Activated naive CD4-positive, alpha-beta T cell treated with anti-CD3 and anti-CD28 coated beads, Interleukin-2, amount 10 ng/mL, durations not matched to agents 7 days and 5 days (primary cell): Measurements from ENCODE around the gene SLFN5.
A peak's percentile ranks its signal among the peaks of the same experiment; 100 is the strongest.
"Not testable (repeated sequence)": the region's sequence is repeated elsewhere in the genome, so short reads cannot be mapped to it uniquely, and the experiment has no call there.

Source experiments
- CTCF ChIA-PET: fragments of 350-600 bp; sonication (Branson Sonifier 250); formaldehyde crosslinking; loops from one replicate; lab custom pipeline; 2021; ENCODE audit warnings: antibody characterized with exemption; lab: Charles Lee
- DNase-seq: peaks from one replicate; pipeline ENCODE4 v3.0.0-alpha.2; 2020
- H3K27ac Mint-ChIP-seq: one replicate; pipeline ENCODE4 v1.8.0; 2021; ENCODE audit warnings: mild to moderate bottlenecking, moderate library complexity, mixed read lengths
- H3K27me3 Mint-ChIP-seq: one replicate; pipeline ENCODE4 v1.8.0; 2021; ENCODE audit warnings: mild to moderate bottlenecking, mixed read lengths
- H3K36me3 Mint-ChIP-seq: one replicate; pipeline ENCODE4 v1.8.0; 2021; ENCODE audit warnings: mixed read lengths
- H3K4me1 Mint-ChIP-seq: one replicate; pipeline ENCODE4 v1.8.0; 2021; ENCODE audit warnings: mixed read lengths
- H3K4me3 Mint-ChIP-seq: one replicate; pipeline ENCODE4 v1.8.0; 2021; ENCODE audit warnings: mild to moderate bottlenecking, moderate library complexity, mixed read lengths
- H3K9me3 Mint-ChIP-seq: one replicate; pipeline ENCODE4 v1.8.0; 2021; ENCODE audit warnings: mixed read lengths

Gene SLFN5

DNA sequence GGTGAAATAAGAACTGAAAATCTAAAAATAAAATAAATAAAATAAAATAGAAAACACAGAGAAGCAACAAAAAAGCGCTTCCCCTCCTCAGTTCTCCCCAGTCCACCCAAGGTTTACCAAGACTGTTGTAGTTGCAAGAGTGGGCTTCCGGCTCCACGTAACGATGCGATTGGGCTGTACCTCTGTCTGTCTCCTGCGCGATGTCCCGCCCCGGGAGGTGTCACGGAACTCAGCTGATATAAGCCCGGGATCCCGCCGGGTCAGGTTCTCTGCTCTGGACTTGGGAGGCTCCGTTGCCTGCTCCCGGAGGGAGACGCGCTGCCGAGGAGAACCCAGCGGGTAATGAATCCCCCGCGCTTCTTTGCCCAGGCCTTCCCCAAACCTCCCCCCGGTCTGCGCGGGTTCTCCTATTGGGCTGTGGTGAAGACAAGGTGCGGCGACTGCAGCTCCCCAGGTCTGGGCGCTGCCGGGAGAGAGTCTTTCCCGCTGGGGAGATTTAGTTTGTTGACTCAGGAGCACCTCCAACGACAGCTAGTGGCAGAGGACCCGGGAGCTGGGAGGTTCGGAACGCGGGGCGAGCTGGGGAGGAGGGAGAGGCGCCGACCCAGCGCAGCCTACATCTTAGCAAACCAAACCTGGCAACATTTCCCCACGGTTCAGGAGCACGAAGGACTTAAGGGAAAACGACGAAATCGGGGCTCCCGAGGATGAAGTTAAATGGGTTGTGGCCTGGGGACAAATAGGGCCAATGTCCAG is at the start of gene SLFN5:
TSS of gene SLFN5 (plus strand) at position 268 of the 756 bp plus-strand sequence. CDS start 15,619 bp downstream, outside the sequence.
- Mint-ChIP-seq H3K27me3 (peaks cover 4% of the 10 kb centered on the region), H3K4me1 (peaks cover 59% of the 10 kb centered on the region), H3K36me3 (peaks cover 71% of the 10 kb centered on the region), H3K4me3 (peak within 1 kb of the TSS; percentile 91), H3K27ac (peak within 1 kb of the TSS; percentile 99), H3K9me3 (no peaks in the 10 kb centered on the region)
- DNase-seq, result peak; percentile 96
- CTCF ChIA-PET, result interaction anchor here (0.6 to 5.8 kb wide), 6 partner anchors 29 to 371 kb away, joined by 3 to 49 read pairs (median 4); partner anchors contain the start of genes NLE1 and SLFN12L

DNA sequence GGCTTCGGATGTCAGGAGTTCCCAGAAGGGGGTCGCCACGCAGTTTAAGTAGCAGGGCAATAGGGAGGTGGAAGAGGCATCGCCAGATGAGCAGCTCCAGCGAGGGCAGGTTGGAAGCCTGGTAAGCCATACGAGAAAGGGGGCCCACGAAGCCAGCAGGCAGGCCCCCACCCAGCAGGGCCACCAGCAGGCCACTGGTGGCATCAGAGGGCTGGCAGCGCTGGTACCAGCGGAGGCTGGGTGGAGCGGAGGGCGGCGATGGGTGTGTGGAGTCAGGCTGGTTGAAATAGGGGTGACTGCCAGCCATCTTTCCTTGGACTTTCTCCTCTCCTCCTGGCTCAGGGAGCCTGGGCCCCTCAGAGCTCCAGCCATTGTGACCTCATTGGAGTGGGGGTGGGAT is 48.9 kb upstream of the SLFN5 start, which contains the start of gene SLC35G3:
TSS of gene SLC35G3 (minus strand) at position 393 of the 400 bp plus-strand sequence. CDS start at position 307, 86 bp downstream.
- H3K4me1 Mint-ChIP-seq, result peaks cover 23% of the 10 kb centered on the region
- H3K27me3 Mint-ChIP-seq, H3K4me3 Mint-ChIP-seq: not testable (repeated sequence)

DNA sequence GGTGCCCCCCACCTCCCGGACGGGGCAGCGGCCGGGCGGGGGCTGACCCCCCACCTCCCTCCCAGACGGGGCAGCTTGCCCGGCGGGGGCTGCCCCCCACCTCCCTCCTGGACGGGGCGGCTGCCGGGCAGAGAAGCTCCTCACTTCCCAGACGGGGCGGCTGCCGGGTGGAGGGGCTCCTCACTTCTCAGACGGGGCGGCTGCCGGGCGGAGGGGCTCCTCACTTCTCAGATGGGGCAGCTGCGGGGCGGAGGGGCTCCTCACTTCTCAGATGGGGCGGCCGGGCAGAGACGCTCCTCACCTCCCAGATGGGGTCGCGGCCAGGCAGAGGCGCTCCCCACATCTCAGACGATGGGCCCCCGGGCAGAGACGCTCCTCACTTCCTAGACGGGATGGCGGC is 47.8 kb upstream of the SLFN5 start:
- H3K4me3 Mint-ChIP-seq, H3K27me3 Mint-ChIP-seq, CTCF ChIA-PET, DNase-seq, H3K27ac Mint-ChIP-seq: not testable (repeated sequence)
- H3K4me1 Mint-ChIP-seq, result peaks cover 15% of the 10 kb centered on the region
- H3K9me3 Mint-ChIP-seq, result peaks cover 18% of the 10 kb centered on the region
- H3K36me3 Mint-ChIP-seq, result peaks cover 29% of the 10 kb centered on the region

More for the DNA sequence above, 48.9 kb upstream of the SLFN5 start, which contains the start of gene SLC35G3:
- H3K9me3 Mint-ChIP-seq, DNase-seq, CTCF ChIA-PET: not testable (repeated sequence)
- H3K36me3 Mint-ChIP-seq, result peaks cover 23% of the 10 kb centered on the region
- H3K27ac Mint-ChIP-seq, result peak within 1 kb of the TSS; percentile 22

DNA sequence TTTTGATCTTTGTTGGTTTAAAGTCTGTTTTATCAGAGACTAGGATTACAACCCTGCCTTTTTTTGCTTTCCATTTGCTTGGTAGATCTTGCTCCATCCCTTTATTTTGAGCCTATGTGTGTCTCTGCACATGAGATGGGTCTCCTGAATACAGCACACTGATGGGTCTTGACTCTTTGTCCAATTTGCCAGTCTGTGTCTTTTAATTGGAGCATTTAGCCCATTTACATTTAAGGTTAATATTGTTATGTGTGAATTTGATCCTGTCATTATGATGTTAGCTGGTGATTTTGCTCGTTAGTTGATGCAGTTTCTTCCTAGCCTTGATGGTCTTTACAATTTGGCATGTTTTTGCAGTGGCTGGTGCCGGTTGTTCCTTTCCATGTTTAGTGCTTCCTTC is 40.3 kb upstream of the SLFN5 start:
- Mint-ChIP-seq H3K36me3 (peaks cover 47% of the 10 kb centered on the region), H3K9me3 (peaks cover 52% of the 10 kb centered on the region)
- H3K4me1 Mint-ChIP-seq, H3K27me3 Mint-ChIP-seq, DNase-seq, CTCF ChIA-PET, H3K4me3 Mint-ChIP-seq, H3K27ac Mint-ChIP-seq: not testable (repeated sequence)

DNA sequence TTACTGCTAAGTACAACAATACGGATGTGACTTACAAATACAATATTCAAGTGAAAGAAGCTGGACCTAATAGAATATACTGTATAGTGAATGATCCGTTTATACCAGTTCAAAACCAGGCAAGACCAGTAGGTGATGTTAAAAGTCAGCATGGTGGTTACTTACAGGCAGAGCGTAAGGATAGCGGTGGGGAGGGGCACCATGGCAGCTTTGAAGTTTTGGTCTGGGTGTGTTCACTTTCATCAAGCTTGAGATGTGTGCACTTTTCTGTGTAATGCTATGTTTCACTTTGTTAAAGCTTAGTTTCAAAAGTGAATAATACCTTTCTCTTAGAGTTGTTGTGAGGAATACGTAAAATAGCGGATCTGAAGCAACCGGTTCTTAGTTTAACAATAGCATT is 32.1 kb upstream of the SLFN5 start:
- H3K4me1 Mint-ChIP-seq, result peaks cover 78% of the 10 kb centered on the region
- peak; percentile 82 for DNase-seq
- H3K36me3 Mint-ChIP-seq, result peaks cover 32% of the 10 kb centered on the region
- CTCF ChIA-PET, result interaction anchor here (1.7 kb wide), 1 partner anchor 30 kb away, joined by 5 read pairs; no protein-coding TSS in a partner anchor
- peaks cover 15% of the 10 kb centered on the region for H3K9me3 Mint-ChIP-seq
- no peak overlapping the region for H3K4me3 Mint-ChIP-seq
- peak overlapping the region; percentile 77 for H3K27ac Mint-ChIP-seq
- H3K27me3 Mint-ChIP-seq, result no peaks in the 10 kb centered on the region

DNA sequence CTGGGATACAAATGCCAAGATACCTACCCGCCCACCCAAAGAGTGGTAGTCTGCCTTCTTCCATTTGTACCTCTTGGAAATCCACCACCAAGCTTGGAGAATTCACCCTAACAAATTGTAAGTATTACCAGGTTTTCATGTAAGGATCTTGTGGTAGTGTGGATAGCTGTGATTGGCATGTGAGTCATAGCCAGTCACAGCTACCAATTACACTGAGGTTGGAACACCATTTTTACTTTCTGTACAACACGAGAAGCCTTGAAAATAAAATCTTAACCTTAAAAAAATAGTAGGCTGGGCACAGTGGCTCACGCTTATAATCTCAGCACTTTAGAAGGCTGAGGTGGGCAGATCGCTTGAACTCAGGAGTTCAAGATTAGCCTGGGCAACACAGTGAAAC is 30.2 kb upstream of the SLFN5 start:
- DNase-seq, result peak; percentile 25
- H3K27me3 Mint-ChIP-seq, result no peaks in the 10 kb centered on the region
- peaks cover 24% of the 10 kb centered on the region for H3K36me3 Mint-ChIP-seq
- H3K4me1 Mint-ChIP-seq, result peaks cover 88% of the 10 kb centered on the region
- peaks cover 8% of the 10 kb centered on the region for H3K9me3 Mint-ChIP-seq
- CTCF ChIA-PET, result interaction anchor here (1.0 to 4.4 kb wide), 4 partner anchors 28 to 100 kb away, joined by 3 to 49 read pairs (median 4); partner anchors contain the start of gene SLFN5
- H3K27ac Mint-ChIP-seq, result peak overlapping the region; percentile 99
- H3K4me3 Mint-ChIP-seq, result peak overlapping the region; percentile 70

DNA sequence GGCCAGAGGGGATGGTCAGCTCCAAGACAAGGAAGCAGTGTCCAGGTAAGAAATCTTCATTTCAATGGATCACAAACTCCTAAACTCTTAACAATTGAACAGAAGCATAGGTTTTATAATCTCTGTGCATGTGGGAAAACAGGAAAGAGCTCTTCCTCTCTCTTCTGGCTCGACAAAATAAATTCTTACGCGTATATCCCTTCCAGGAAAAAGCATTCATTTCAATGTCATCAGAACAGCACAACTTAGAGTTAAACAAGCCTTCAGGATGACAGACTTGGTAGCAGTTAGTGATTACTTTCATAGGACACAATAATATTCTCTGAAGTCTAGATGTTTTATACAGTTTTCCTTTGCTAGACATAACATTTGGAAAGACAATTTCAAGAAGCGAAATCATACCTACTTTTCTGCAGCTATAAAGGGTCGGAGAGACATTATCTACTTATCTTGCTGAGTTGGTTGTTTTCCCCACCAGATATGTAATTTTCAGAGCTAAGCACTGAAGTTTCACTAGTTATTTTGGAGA is 29.4 kb upstream of the SLFN5 start:
- peaks cover 24% of the 10 kb centered on the region for H3K36me3 Mint-ChIP-seq
- peak overlapping the region; percentile 70 for H3K4me3 Mint-ChIP-seq
- DNase-seq, result no peak
- peaks cover 94% of the 10 kb centered on the region for H3K4me1 Mint-ChIP-seq
- CTCF ChIA-PET, result interaction anchor here (1.0 to 4.4 kb wide), 6 partner anchors 27 to 325 kb away, joined by 3 to 49 read pairs (median 4); partner anchors contain the start of gene SLFN5
- H3K9me3 Mint-ChIP-seq, result peaks cover 8% of the 10 kb centered on the region
- H3K27me3 Mint-ChIP-seq, result no peaks in the 10 kb centered on the region
- peak overlapping the region; percentile 99 for H3K27ac Mint-ChIP-seq

DNA sequence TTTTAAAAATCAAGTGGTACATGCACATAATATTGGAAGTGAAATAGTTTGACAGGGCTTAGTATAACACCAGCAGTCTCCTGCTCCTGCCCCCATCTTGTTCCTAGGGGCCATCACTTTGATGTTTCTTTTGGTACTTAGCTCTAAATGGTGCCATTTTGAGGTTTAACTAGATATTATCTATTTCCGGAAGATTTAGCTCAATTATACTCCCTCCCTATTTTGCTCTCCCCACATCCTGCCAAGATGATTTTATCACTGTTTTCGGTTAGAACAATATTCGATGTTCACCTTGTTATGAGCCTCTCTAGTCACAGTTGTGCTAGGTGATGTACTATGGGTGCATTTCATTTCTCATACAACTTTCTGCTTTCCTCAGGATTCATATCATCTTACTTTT is 28.7 kb upstream of the SLFN5 start:
- peaks cover 25% of the 10 kb centered on the region for H3K36me3 Mint-ChIP-seq
- CTCF ChIA-PET, result interaction anchor here (1.5 to 4.4 kb wide), 4 partner anchors 26 to 324 kb away, joined by 4 to 49 read pairs (median 6); partner anchors contain the start of gene SLFN5
- peak; percentile 63 for DNase-seq
- H3K4me3 Mint-ChIP-seq, result peak overlapping the region; percentile 70
- peaks cover 8% of the 10 kb centered on the region for H3K9me3 Mint-ChIP-seq
- H3K27me3 Mint-ChIP-seq, result no peaks in the 10 kb centered on the region
- peaks cover 94% of the 10 kb centered on the region for H3K4me1 Mint-ChIP-seq
- peak overlapping the region; percentile 99 for H3K27ac Mint-ChIP-seq

DNA sequence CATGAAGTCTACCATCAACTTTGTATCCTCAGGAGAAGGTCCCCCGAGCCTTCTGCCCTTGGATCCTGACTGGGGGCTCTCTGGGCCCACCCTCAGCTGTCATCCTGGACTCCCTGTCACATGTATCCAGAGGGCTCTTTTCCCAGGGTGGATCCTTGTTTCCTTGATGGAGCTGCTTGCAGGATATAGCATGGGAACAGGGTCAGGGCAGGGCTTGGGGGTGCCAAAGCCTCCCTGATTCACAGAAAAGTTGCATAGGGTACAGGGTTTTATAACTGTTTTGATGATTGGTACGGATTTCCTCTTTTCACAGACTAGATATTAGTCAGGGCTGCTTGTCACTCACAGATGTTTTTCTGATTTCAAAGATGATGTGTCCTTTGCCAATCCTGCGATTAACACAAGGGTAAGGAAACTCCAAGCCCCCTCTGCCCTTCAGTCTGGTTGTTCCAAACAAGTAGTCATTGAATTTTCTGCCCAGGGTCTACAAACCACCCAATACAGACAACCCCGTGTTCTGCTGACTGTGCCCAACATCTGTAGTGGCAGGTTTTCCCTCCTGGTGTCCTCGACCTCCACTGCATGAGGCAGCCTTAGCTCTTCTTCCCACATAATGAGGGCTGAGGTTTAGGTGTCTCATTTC is 28.1 kb upstream of the SLFN5 start:
- no peaks in the 10 kb centered on the region for H3K27me3 Mint-ChIP-seq
- H3K4me1 Mint-ChIP-seq, result peaks cover 94% of the 10 kb centered on the region
- peaks cover 4% of the 10 kb centered on the region for H3K9me3 Mint-ChIP-seq
- H3K4me3 Mint-ChIP-seq, result peak overlapping the region; percentile 70
- CTCF ChIA-PET, result interaction anchor here (1.7 to 4.4 kb wide), 3 partner anchors 26 to 324 kb away, joined by 4 to 49 read pairs (median 8); partner anchors contain the start of gene SLFN5
- H3K36me3 Mint-ChIP-seq, result peaks cover 21% of the 10 kb centered on the region
- DNase-seq, result peak; percentile 52
- H3K27ac Mint-ChIP-seq, result peak overlapping the region; percentile 99

DNA sequence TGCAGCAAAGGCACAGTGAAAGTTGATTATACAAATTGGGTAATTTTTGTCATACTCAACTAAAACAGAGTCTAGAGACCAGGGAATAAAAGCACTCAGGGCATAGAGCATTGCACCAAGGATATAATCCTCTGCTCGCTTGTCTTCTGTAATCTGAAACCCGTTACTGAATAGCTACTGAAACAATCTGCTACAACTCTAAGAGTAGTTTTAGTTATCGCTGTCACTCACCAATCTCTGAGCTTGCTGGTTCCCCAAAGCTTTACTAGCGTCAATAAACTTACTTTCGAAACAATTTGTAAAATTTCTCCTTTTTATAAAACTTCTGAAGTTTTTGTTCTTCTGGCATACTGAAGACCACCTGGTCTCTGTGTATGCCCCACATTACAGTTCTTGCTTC is 25.8 kb upstream of the SLFN5 start:
- Mint-ChIP-seq H3K4me1 (peaks cover 88% of the 10 kb centered on the region), H3K9me3 (peaks cover 7% of the 10 kb centered on the region), H3K4me3 (peak overlapping the region; percentile 9), H3K36me3 (peaks cover 30% of the 10 kb centered on the region), H3K27me3 (no peaks in the 10 kb centered on the region), H3K27ac (peak overlapping the region; percentile 74)
- DNase-seq, result no peak
- CTCF ChIA-PET, result no interaction called here

DNA sequence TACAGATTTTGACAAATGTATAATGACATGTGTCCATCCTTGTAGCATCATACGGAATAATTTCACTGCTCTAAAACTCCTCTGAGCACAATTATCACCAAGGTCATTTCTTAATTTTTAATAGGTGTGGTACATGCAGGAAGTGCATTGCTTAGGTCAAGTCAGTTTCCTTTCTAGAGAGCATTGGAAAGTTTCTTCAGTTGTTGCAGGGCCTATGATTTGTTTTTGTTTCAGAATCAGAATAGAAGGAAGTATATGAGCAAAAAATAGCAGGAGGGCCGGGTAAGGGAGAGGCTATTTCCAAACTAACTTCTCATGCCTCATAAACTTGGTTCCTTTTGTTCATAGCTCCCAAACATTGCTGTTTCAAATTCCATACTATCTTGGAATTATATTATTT is 24.0 kb upstream of the SLFN5 start:
- Mint-ChIP-seq H3K4me3 (peak overlapping the region; percentile 63), H3K9me3 (peaks cover 13% of the 10 kb centered on the region), H3K36me3 (peaks cover 34% of the 10 kb centered on the region), H3K4me1 (peaks cover 70% of the 10 kb centered on the region), H3K27me3 (no peaks in the 10 kb centered on the region), H3K27ac (peak overlapping the region; percentile 96)
- CTCF ChIA-PET, result interaction anchor here (0.6 to 1.0 kb wide), 3 partner anchors 10 to 22 kb away, joined by 3 to 5 read pairs (median 3); no protein-coding TSS in a partner anchor
- DNase-seq, result no peak

DNA sequence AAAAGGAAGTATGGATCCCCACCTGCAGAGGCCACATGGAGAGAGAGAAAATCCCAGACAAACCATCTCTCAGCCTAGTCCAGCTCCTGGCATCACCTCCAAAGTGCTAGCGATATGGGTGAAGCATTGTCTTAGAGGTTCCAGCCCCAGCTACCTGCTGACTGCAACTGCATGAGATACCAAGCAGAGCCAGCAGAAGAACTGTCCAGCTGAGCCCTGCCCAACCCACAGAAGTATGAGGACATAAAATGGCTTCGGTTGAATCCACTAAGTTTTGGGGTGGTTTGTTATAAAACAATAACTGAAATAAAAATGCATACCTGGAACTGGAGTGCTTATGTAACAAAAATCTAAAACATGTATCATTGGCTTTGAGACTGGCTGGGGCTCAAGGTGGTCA is 20.4 kb upstream of the SLFN5 start:
- CTCF ChIA-PET, result interaction anchor here (2.0 kb wide), 1 partner anchor 19 kb away, joined by 7 read pairs; no protein-coding TSS in a partner anchor
- H3K27me3 Mint-ChIP-seq, result no peaks in the 10 kb centered on the region
- no peak overlapping the region for H3K4me3 Mint-ChIP-seq
- no peak for DNase-seq
- no peak overlapping the region for H3K27ac Mint-ChIP-seq
- peaks cover 35% of the 10 kb centered on the region for H3K4me1 Mint-ChIP-seq
- peaks cover 51% of the 10 kb centered on the region for H3K36me3 Mint-ChIP-seq
- peaks cover 13% of the 10 kb centered on the region for H3K9me3 Mint-ChIP-seq

DNA sequence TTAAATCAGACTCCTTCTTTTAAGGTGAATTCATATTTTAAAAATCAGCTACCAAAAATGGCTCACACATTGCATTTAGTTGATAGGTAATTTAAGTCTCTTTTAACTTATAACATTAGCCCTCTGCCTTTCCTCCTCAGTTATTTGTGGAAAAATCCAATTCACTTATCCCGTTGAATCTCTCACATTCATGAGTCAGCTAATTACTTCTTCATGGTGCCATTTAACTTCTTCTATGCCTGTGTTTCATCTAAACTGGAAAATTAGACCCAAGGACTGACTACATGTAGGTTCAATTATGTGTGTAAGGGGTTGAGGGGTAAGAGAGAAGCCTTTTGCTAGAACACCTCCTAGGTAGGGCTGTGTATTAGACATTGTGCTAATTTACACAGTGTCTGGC is 18.4 kb upstream of the SLFN5 start:
- Mint-ChIP-seq H3K27ac (no peak overlapping the region), H3K9me3 (peaks cover 14% of the 10 kb centered on the region), H3K4me3 (no peak overlapping the region), H3K36me3 (peaks cover 51% of the 10 kb centered on the region), H3K27me3 (no peaks in the 10 kb centered on the region), H3K4me1 (peaks cover 21% of the 10 kb centered on the region)
- DNase-seq, result no peak
- CTCF ChIA-PET, result no interaction called here

DNA sequence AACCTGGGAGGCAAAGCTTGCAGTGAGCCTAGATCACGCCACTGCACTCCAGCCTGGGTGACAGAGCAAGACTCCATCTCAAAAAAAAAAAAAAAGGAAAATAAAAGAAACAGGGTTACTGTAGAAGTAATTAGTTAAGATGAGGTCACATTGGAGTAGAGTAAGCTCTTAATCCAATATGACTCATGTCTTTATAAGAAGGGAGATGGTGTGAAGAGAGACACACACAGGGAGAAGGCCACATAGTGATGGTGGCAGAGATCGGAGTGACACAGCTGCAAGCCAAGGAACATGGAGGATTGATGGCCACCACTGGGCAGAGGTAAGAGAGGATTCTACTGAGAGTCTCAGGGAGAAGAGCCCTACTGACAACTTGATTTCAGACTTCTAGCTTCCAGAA is 15.3 kb upstream of the SLFN5 start:
- peaks cover 15% of the 10 kb centered on the region for H3K4me1 Mint-ChIP-seq
- no peak overlapping the region for H3K4me3 Mint-ChIP-seq
- H3K9me3 Mint-ChIP-seq, result peaks cover 20% of the 10 kb centered on the region
- CTCF ChIA-PET, result no interaction called here
- no peak overlapping the region for H3K27ac Mint-ChIP-seq
- H3K36me3 Mint-ChIP-seq, result peaks cover 56% of the 10 kb centered on the region
- H3K27me3 Mint-ChIP-seq, result no peaks in the 10 kb centered on the region
- no peak for DNase-seq
